H54 (cell line): ENCODE measurements around the gene TRIM9.
"Not testable (repeated sequence)": the region's sequence is repeated elsewhere in the genome, so short reads cannot be mapped to it uniquely, and the experiment has no call there.

Experiments used
- DNase-seq: peaks from one replicate; pipeline ENCODE4 v3.0.0; 2011; ENCODE audit warnings: low spot score, mixed read lengths; ENCODE audit not compliant: insufficient read length
- FAIRE-seq: peaks from 3 replicates; lab custom pipeline; 2011; peaks lifted over from hg19 to GRCh38; lab: Jason Lieb, UNC
- POLR2A ChIP-seq: IDR thresholded peaks from 2 replicates; pipeline ENCODE4 v1.6.1; 2011; ENCODE audit warnings: low read depth, mild to moderate bottlenecking, low read length

Gene TRIM9

GRCh38 chr14:50970886-50971781, 123.8 kb downstream of the TRIM9 start:
- FAIRE-seq: no peak
- TF ChIP-seq POLR2A: no peak
- DNase-seq: no peak

DNA sequence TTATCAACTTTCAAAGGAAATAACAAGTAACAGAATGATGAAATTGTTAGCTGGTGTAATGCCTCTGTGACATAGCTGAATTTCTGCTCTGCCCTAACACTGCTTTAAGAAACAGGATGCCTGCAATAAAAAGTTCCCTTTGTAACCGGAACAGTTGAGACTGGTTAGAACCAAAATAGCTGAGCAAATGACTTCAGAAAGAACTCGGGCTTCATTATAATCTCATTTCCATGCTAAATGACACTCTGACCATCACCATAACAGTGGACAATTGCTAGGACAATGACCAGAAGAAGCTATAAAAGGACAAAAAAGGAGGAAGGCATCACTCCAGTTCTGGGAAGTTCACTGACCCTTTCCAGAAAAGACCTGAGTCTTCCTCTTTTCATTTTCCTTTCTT, 127.1 kb downstream of the TRIM9 start:
- DNase-seq: no peak
- no peak for TF ChIP-seq POLR2A
- no peak for FAIRE-seq

- DNase-seq (no peak), FAIRE-seq (no peak)
- no peak for TF ChIP-seq POLR2A
Observed at GRCh38 chr14:50967103-50967502, 127.8 kb downstream of the TRIM9 start.

- TF ChIP-seq POLR2A: no peak
- DNase-seq (peak; percentile 14), FAIRE-seq (peak; percentile 15)
Observed at GRCh38 chr14:50964683-50965390, 130.1 kb downstream of the TRIM9 start.

DNA sequence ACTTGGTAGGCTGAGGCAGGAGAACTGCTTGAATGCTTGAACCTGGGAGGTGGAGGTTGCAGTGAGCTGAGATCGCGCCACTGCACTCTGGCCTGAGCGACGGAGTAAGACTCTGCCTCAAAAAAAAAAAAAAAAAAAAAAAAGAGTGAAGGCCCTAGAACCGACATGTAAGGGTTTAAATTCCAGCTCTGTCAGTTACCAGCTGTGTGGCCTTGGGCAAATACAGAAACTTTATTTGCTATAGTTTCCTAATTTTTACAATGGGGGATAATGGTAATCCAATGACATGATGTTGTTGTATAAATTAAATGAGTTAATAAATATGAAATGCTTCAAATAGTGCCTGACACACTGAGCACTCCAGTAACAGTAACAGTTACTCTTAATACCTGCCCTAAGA, 131.0 kb downstream of the TRIM9 start:
- no peak for FAIRE-seq
- TF ChIP-seq POLR2A: no peak
- no peak for DNase-seq

- TF ChIP-seq POLR2A: no peak
- FAIRE-seq (peak; percentile 96), DNase-seq (peak; percentile 35)
Observed at GRCh38 chr14:50961605-50962221, 133.2 kb downstream of the TRIM9 start.

DNA sequence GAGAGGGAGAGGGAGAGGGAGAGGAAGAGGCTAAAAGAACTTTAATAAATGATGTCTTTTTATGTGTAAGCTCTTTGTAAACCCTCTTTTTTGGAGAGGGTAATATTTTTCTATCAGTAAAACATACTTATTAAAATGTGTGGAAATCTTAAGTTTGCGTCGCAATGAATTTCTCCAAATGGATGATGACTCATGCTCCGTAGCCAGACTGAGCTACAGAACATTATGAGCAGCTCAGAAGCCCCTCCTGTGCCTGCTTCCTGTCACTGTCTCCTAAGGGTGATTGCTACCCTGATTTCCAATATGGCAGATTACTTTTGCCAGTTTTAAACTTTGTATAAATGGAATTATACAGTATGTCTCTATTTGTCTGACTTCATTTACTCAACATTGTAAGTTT, 137.6 kb downstream of the TRIM9 start:
- DNase-seq: no peak
- no peak for TF ChIP-seq POLR2A
- FAIRE-seq: no peak

DNA sequence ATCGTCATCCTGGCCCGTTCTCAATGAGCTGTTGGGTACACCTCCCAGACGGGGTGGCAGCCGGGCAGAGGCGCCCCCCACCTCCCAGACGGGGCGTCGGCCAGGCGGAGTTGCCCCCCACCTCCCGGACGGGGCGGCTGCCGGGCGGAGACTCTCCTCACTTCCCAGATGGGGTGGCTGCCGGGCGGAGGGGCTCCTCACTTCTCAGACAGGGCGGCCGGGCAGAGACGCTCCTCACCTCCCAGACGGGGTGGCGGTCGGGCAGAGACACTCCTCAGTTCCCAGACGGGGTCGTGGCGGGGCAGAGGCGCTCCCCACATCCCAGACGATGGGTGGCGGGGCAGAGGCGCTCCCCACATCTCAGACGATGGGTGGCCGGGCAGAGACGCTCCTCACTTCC, 138.5 kb downstream of the TRIM9 start:
- not testable (repeated sequence) for DNase-seq, FAIRE-seq

- FAIRE-seq (peak; percentile 95), DNase-seq (peak; percentile 66)
- TF ChIP-seq POLR2A: no peak
Observed at GRCh38 chr14:50955373-50956043, 139.4 kb downstream of the TRIM9 start.

GRCh38 chr14:50954811-50955372, 140.0 kb downstream of the TRIM9 start:
- peak; percentile 27 for DNase-seq
- FAIRE-seq: peak; percentile 87
- TF ChIP-seq POLR2A: no peak

DNA sequence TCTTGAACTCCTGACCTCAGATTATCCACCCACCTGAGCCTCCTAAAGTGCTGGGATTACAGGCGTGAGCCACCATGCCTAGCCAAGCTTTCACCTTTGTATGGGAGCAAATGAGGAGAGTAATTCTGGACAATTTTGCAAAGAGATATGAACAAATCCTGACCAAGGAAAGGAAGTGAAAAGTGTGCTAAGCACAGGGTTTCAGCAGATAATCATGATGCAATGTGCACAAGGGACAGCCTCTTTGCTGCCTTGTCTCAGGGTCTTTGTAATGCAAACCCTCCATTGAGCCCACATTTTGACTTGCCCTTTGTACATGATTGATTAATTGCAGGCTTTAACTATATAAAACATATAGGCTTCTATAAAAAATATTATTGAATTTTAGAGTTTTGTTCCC, 141.4 kb downstream of the TRIM9 start:
- DNase-seq (no peak), FAIRE-seq (no peak)
- TF ChIP-seq POLR2A: no peak

DNA sequence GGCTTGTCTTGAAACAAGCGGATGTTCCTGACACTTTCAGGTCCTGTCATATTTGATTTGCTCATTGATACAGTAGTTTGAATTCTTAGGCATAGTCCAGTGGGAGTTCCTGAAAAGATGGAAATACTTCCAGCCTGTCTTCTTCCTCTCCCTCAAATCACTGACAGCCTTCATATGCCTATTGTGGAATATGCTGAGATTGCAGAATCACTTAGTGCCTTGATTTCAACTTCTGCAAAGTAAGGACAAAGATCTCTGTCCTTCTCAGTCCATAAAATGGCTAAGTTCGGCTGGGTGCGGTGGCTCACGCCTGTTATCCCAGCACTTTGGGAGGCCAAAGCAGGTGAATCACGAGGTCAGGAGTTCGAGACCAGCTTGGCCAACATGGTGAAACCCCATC, 143.9 kb downstream of the TRIM9 start:
- FAIRE-seq (no peak), DNase-seq (no peak)
- TF ChIP-seq POLR2A: no peak

GRCh38 chr14:50948205-50948604, 146.7 kb downstream of the TRIM9 start:
- DNase-seq: no peak
- no peak for TF ChIP-seq POLR2A
- FAIRE-seq: no peak
